HepG2 (cell line): ENCODE results near the gene TRIM67. TPM values are rescaled to one million over a fixed set of nuclear protein-coding genes. Genes with fewer than 3 reads are reported as not detected.
"Not testable (repeated sequence)": the region's sequence is repeated elsewhere in the genome, so short reads cannot be mapped to it uniquely, and the experiment has no call there.

Experiments used
- ATAC-seq: fragments of 200-7000 bp; cut with Tn5 transposase; 3 replicates; pipeline ENCODE4 v1.9.1; 2020; ENCODE audit warnings: mild to moderate bottlenecking, moderate library complexity
- BruUV-seq: library from RNA; stranded (reverse); fragments of 400-500 nt; replicated peaks from 2 replicates; lab custom pipeline; 2021; lab: Mats Ljungman, UMichigan
- CTCF ChIA-PET: fragments of 300-600 bp; formaldehyde crosslinking; extraction: SDS; loops from one replicate; lab custom pipeline; 2021; ENCODE audit warnings: low total read pairs, inconsistent platforms, low intra/inter-chr PET ratio; lab: Yijun Ruan, JAX
- POLR2A ChIA-PET: fragments of 350-600 bp; sonication (Branson Sonifier 250); formaldehyde crosslinking; loops from one replicate; lab custom pipeline; 2020; ENCODE audit warnings: antibody characterized with exemption, inconsistent platforms; lab: Yijun Ruan, JAX
- DNase-seq: peaks from one replicate; pipeline ENCODE4 v3.0.0-alpha.2; 2015; ENCODE audit warnings: low spot score
- FAIRE-seq: peaks from 3 replicates; lab custom pipeline; 2011; peaks lifted over from hg19 to GRCh38; lab: Jason Lieb, UNC
- H2AFZ ChIP-seq: one replicate; pipeline ENCODE4 v1.6.1; 2011; ENCODE audit warnings: low read length, inconsistent platforms
- H3K27ac ChIP-seq: fragments of 300-600 bp; 3 replicates; pipeline ENCODE4 v1.8.0; 2011; ENCODE audit warnings: mixed run types, mild to moderate bottlenecking, mixed read lengths, low read length, inconsistent platforms; ENCODE audit not compliant: insufficient read depth; ENCODE audit errors: extremely low read length
- H3K27me3 ChIP-seq, 2 experiments: fragments of 200-600 bp in 1 of 2; 2 replicates in 1 of 2; 3 replicates in 1 of 2; pipeline versions ENCODE4 v1.6.0 to v1.8.0; 2011; ENCODE audit warnings: low read length in 2 of 2, mild to moderate bottlenecking in 2 of 2, moderate library complexity in 2 of 2, inconsistent platforms in 1 of 2; ENCODE audit not compliant: insufficient read depth in 2 of 2, control insufficient read depth in 1 of 2
- H3K36me3 ChIP-seq, 2 experiments: fragments of 200-600 bp in 1 of 2; replicated peaks in 1 of 2; 2 replicates in 1 of 2; 3 replicates in 1 of 2; pipeline versions ENCODE4 v1.5.1 to v1.8.0; 2011; ENCODE audit warnings: low read length in 2 of 2, inconsistent platforms in 1 of 2; ENCODE audit not compliant: insufficient read depth in 2 of 2, control insufficient read depth in 1 of 2
- H3K4me1 ChIP-seq: 2 replicates; pipeline ENCODE4 v1.5.1; 2012; ENCODE audit warnings: low read length, inconsistent platforms; ENCODE audit not compliant: insufficient read depth
- H3K4me2 ChIP-seq: 2 replicates; pipeline ENCODE4 v1.6.0; 2011; ENCODE audit warnings: low read depth, low read length, inconsistent platforms
- H3K4me3 ChIP-seq, 3 experiments: fragments of 200-600 bp in 1 of 3; sonication (generic), shearing (Covaris generic) in 1 of 3; replicated peaks in 1 of 3; 2 replicates each; pipeline ENCODE4 v1.5.1; 2011 to 2016; ENCODE audit warnings: low read length in 3 of 3, inconsistent platforms in 2 of 3, low read depth in 2 of 3, mild to moderate bottlenecking in 2 of 3, control low read depth in 1 of 3, mixed read lengths in 1 of 3; ENCODE audit not compliant: insufficient read depth in 1 of 3
- H3K79me2 ChIP-seq: one replicate; pipeline ENCODE4 v1.6.1; 2011; ENCODE audit warnings: low read length, inconsistent platforms; ENCODE audit not compliant: insufficient read depth
- H3K9ac ChIP-seq: 2 replicates; pipeline ENCODE4 v1.6.0; 2011; ENCODE audit warnings: mild to moderate bottlenecking, low read depth, low read length, inconsistent platforms; ENCODE audit not compliant: insufficient read depth
- H3K9me3 ChIP-seq: 2 replicates; pipeline ENCODE4 v1.5.1; 2012; ENCODE audit warnings: mild to moderate bottlenecking, low read length
- H4K20me1 ChIP-seq: 2 replicates; pipeline ENCODE4 v1.6.0; 2011; ENCODE audit warnings: inconsistent platforms, mild to moderate bottlenecking, low read length, moderate library complexity; ENCODE audit not compliant: insufficient read depth
- KMT2A ChIP-seq: sonication (generic); formaldehyde crosslinking; IDR thresholded peaks from 2 replicates; pipeline ENCODE4 v1.4.0; 2020; ENCODE audit warnings: missing genetic modification reagents
- MED13 ChIP-seq: sonication (generic); formaldehyde crosslinking; IDR thresholded peaks from 2 replicates; pipeline ENCODE4 v1.5.0; 2020; ENCODE audit warnings: missing genetic modification reagents
- MLLT10 ChIP-seq: sonication (generic); formaldehyde crosslinking; IDR thresholded peaks from 2 replicates; pipeline ENCODE4 v1.4.0; 2020; ENCODE audit warnings: missing genetic modification reagents
- PHF20 ChIP-seq: sonication (generic); formaldehyde crosslinking; IDR thresholded peaks from 2 replicates; pipeline ENCODE4 v1.5.0; 2020; ENCODE audit warnings: mild to moderate bottlenecking, missing genetic modification reagents
- POLR2AphosphoS5 ChIP-seq: IDR thresholded peaks from 2 replicates; pipeline ENCODE4 v1.6.1; 2012; ENCODE audit warnings: low read depth, low read length
- SIX1 ChIP-seq: sonication (generic); formaldehyde crosslinking; IDR thresholded peaks from 2 replicates; pipeline ENCODE4 v1.4.0; 2020; ENCODE audit warnings: missing genetic modification reagents, borderline replicate concordance
- ZNF256 ChIP-seq: sonication (generic); formaldehyde crosslinking; conservative IDR thresholded peaks from 2 replicates; pipeline ENCODE4 v1.4.0; 2020; ENCODE audit warnings: missing genetic modification reagents
- ZNF264 ChIP-seq: sonication (generic); formaldehyde crosslinking; IDR thresholded peaks from 2 replicates; pipeline ENCODE4 v1.4.0; 2020; ENCODE audit warnings: missing genetic modification reagents
- ZNF800 ChIP-seq: sonication (generic); formaldehyde crosslinking; IDR thresholded peaks from 2 replicates; pipeline ENCODE4 v1.4.0; 2020; ENCODE audit warnings: missing genetic modification reagents
- WGBS: methylation state at CpG from one replicate; pipeline ENCODE4 v1.1.6; 2017; ENCODE audit warnings: low lambda C conversion rate; 5-methylcytosine and 5-hydroxymethylcytosine counted together
- in situ Hi-C: cut with HindIII; loops from 2 replicates; pipeline ENCODE4 v1.10.0; 2017; ENCODE audit warnings: low pct_unique_long_range_greater_than_20kb; ENCODE audit not compliant: extremely low pct_ligation_motif_present
- intact Hi-C: fragments of 100-400 bp; cut with micrococcal nuclease; formaldehyde crosslinking; loops from one replicate; pipeline ENCODE4 v1.10.0; 2022; ENCODE audit not compliant: unreplicated experiment
- polyA plus RNA-seq, 8 experiments: library from polyadenylated mRNA; depleted of rRNA in 3 of 8; stranded (reverse) in 7 of 8; unstranded in 1 of 8; fragments of >200 nt; fragmentation: Illumina TruSeq in 4 of 8; extraction: Trizol in 4 of 8; gene quantifications; 2 replicates each; pipeline versions ENCODE4 v1.2.1 to v1.2.3, GENCODE V29; 2011 to 2016; ENCODE audit warnings: low read depth in 4 of 8, missing spikeins in 1 of 8, mixed read lengths in 1 of 8; ENCODE audit not compliant: insufficient read depth in 1 of 8
- total RNA-seq, 5 experiments: library from RNA; depleted of rRNA; stranded (reverse); fragments of >200 nt; fragmentation: Illumina TruSeq; extraction: Trizol; gene quantifications; 2 replicates each; pipeline ENCODE4 v1.2.3, GENCODE V29; 2016; ENCODE audit warnings: low read depth in 1 of 5

The TRIM67 gene
- total and polyA plus RNA-seq, 2 of the 13 experiments (the other 11 are each of a cell fraction or from before 2014, with no cell fraction given) = not detected

- H3K79me2 ChIP-seq, FAIRE-seq, H2AFZ ChIP-seq, H3K9me3 ChIP-seq, POLR2A ChIA-PET, DNase-seq, H3K27ac ChIP-seq, H3K36me3 ChIP-seq, BruUV-seq, in situ Hi-C loops, H3K4me2 ChIP-seq, ATAC-seq, intact Hi-C loops, H4K20me1 ChIP-seq, H3K4me3 ChIP-seq, CTCF ChIA-PET, H3K9ac ChIP-seq: not testable (repeated sequence)
- peaks cover 13% of the 10 kb centered on the region for H3K4me1 ChIP-seq
- H3K27me3 ChIP-seq = peaks cover 0 to 20% of the 10 kb centered on the region in 2 experiments; a peak in 3 of 5 replicates
- 17% methylated on average over 7 of the region's 7 CpGs for WGBS
Observed at GRCh38 chr1:231158141-231158540, 3.7 kb upstream of the TRIM67 start.

GRCh38 chr1:231159202-231159962 lies 2.5 kb upstream of the TRIM67 start:
- BruUV-seq = no TSS peak
- ATAC-seq = no peak
- no peaks in the 10 kb centered on the region for H3K9me3 ChIP-seq
- H3K79me2 ChIP-seq = no peaks in the 10 kb centered on the region
- H3K9ac ChIP-seq = no peak overlapping the region
- TF ChIP-seq ZNF264 = no peak
- no peak for TF ChIP-seq MLLT10 (CRISPR knock-in tag)
- no peak for TF ChIP-seq PHF20 (CRISPR knock-in tag)
- TF ChIP-seq ZNF800 = no peak
- no peak for TF ChIP-seq SIX1 (CRISPR knock-in tag)
- no peak for TF ChIP-seq POLR2AphosphoS5
- no peak for TF ChIP-seq ZNF256 (CRISPR knock-in tag)
- no peak for TF ChIP-seq MED13
- no peak for TF ChIP-seq KMT2A
- in situ Hi-C loops (no loop called here), intact Hi-C loops (no loop called here)
- no peaks in the 10 kb centered on the region for H4K20me1 ChIP-seq
- peaks cover 13% of the 10 kb centered on the region for H3K4me1 ChIP-seq
- no peak for DNase-seq
- no peak overlapping the region for H3K4me2 ChIP-seq
- FAIRE-seq = no peak
- no peak overlapping the region for H3K4me3 ChIP-seq
- 39% methylated on average over 6 of the region's 6 CpGs for WGBS
- no peak overlapping the region for H2AFZ ChIP-seq
- no peaks in the 10 kb centered on the region for H3K36me3 ChIP-seq
- peaks cover 0 to 23% of the 10 kb centered on the region in 2 experiments; a peak in 3 of 5 replicates for H3K27me3 ChIP-seq
- POLR2A ChIA-PET = no interaction called here
- H3K27ac ChIP-seq = no peak overlapping the region
- CTCF ChIA-PET = no interaction called here
